Occipital lobe (tissue), 2 donors: ENCODE results near the gene STK16. TPM values are rescaled to one million over a fixed set of nuclear protein-coding genes. Genes with fewer than 3 reads are reported as not detected.
"Not testable (repeated sequence)": the region's sequence is repeated elsewhere in the genome, so short reads cannot be mapped to it uniquely, and the experiment has no call there.

ENCODE experiments used
- DNase-seq: peaks from one replicate; lab custom pipeline; 2025; lab: John Stamatoyannopoulos, UW
- total RNA-seq: library from RNA; depleted of rRNA; stranded (reverse); fragments of >200 nt; gene quantifications from one replicate; pipeline ENCODE4 v1.2.3, GENCODE V29; 2014

The STK16 gene
- total RNA-seq, 1 donor from 2014 or later: 15.4 TPM

DNA sequence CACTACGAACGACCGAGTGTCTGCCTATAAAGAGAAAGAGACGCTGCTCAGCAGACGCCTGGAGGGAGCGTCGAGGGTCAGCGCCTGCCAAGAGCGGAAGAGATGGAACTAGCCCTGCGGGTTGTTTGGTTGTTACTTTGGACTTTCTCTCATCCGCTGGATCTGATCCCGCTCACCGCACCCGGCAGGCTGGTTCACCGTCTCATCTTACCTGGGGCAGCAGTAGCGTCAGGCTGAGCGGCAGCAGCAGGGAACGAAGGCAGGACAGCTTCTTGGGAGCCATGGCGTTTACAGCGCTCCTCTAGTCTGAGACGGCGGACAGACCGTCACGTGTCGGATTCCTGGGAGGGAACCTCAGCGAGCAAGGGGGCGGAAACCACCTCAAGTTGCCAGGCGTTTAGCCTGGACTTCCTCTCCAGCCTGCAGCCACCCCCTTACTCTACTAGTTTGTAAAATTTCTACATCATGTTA lies 2.0 kb upstream of the STK16 start:
- DNase-seq: no peak

DNA sequence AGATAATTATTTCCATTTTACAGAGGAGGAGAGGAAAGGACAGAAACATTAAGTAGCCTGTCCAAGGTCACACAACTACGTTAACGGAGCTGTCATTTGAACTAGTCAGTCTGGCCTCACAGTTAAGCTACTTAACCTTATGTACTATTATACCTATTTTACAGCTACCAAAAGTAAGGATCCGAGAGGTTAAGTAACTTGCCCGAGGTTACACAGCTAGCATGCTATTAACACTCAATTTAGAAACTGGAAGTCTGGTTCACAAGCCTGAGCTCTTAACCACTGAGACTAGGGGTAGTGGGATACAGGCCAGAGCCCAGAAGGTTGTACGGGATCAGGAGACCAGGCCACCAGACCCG lies 511 bp upstream of the STK16 start:
- no peak for DNase-seq

DNA sequence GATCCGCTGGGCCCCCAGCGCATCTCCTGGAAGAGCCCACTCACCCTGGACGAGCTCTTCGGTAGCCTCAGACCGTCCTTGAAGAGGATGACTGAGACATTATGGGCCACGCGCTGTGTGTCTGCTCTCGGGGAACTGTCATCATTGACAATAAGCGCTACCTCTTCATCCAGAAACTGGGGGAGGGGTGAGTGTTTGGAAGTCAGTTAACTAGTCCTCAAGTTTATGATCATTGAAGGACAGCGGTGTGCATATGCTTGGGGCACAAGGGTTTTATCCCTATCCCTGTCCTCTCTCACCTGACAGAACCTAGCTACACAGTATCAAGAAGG lies 586 bp downstream of the STK16 start:
- no peak for DNase-seq

DNA sequence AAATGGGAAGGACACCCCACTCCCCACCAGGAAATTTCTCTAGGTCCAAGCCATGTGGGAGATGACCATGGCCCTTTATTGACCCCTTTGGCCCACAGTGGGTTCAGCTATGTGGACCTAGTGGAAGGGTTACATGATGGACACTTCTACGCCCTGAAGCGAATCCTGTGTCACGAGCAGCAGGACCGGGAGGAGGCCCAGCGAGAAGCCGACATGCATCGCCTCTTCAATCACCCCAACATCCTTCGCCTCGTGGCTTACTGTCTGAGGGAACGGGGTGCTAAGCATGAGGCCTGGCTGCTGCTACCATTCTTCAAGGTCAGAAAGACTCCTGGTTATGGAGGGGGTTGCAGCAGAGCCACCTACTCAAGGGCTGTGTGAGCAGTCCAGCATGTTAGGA lies 1.3 kb downstream of the STK16 start:
- no peak for DNase-seq

DNA sequence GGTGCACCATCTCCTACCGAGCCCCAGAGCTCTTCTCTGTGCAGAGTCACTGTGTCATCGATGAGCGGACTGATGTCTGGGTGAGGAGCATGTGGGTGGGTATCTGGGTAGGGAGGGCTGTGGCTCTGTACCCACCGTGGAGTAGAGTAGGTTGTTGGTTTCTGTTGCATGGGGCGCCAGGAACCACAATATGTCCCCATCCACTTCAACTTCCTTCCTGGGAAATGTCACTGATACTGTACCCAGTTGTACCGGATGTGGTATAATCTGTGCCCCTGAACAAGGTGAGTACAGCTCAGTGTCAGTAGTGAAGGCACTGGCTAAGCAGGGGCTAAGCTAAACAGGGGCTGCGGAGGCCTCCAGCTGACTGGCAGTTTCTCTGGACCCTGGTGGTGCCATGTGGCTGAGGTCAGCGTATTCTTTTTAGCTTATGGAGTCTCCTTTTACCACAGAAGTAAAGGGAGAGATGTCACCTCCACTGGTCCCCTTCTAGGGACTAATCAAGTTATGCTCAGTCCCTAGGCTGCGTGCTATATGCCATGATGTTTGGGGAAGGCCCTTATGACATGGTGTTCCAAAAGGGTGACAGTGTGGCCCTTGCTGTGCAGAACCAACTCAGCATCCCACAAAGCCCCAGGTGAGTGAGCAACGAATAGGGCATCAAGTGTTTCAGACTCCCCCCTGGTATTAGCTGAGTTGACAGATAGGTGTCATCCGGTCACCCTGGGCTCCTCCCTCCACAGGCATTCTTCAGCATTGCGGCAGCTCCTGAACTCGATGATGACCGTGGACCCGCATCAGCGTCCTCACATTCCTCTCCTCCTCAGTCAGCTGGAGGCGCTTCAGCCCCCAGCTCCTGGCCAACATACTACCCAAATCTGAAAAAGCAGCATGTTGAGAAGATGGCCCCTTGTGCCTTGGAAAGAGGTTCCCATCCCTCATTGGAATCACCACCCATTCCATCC lies 2.7 kb downstream of the STK16 start:
- DNase-seq: no peak

DNA sequence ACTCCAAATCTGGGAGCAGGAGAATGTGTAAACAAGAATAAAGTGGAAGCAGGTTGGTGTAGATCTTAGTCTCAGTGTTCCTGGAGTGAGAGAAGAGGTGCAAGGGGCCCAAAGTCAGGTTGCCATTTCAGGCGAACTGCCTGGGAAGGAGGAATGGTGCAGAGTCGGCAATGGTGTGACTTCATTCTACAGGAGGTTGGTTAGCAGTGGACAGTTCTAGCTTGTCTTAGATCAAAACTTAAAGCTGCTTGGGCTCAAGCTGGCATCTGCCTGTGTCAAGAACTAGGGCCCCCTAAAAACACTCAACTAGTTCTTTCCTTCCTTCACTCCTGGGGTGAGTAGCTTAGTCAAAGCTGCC lies 3.5 kb downstream of the STK16 start:
- no peak for DNase-seq

DNA sequence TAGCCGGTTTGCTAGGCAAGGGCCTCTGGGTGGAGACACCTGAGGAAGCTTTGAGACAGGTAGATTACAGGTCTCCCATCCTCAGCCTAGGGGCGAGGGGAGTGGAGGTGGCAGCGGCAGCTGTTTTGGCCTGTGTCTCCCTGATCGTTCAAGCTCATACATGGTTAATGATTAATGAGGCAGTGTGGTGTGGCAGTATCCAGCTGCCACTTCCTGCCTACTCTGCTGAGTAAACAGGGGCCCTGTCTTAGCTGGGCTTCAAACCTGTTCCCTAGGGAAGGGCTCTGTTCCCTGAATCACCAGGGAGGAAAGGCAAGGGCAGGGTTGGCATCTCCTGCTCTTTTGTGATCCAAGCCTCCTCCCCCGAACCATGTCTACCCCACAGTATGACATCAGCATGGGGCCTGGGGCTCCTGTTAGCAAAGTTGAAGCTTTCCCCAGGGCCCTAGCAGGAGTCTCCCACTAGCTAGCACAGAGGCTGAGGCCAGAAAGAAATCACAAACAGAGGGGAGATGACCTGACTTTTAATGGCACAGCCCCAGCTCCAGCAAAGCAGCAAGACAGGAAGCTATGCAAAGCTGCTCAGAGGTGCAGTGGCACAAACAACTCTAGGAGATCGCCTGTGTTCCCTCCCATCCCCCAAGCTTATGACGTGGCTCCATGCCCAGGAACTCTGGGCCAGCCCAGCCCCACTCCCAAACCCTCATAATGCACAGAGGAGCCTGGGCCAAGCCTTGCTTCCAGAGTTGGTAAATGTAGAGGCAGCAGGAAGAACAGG lies 4.1 kb downstream of the STK16 start:
- peak; percentile 37 for DNase-seq

DNA sequence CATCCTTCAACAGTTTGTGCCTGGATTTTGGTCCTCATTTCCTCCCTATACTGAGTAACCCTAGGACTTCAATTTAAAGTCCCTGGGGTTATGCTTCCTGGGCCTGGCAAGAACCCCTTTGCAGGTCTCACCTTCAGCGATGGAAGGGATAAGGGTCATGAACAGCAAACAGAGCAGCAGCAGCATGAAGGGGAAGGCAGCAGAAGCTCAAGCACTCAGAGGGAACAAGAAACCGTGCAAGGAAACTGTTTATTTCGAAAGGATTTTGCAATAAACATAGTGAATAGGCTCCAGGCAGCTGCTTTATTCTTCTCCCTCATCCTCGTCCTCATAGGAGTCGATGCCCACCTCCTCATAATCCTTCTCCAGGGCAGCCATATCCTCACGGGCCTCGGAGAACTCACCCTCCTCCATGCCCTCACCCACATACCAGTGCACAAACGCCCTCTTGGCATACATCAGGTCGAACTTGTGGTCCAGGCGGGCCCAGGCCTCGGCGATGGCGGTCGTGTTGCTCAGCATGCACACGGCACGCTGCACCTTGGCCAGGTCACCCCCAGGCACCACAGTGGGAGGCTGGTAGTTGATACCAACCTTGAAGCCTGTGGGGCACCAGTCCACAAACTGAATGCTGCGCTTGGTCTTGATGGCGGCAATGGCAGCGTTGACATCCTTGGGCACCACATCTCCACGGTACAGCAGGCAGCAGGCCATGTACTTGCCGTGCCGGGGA lies 4.9 kb downstream of the STK16 start:
- no peak for DNase-seq

DNA sequence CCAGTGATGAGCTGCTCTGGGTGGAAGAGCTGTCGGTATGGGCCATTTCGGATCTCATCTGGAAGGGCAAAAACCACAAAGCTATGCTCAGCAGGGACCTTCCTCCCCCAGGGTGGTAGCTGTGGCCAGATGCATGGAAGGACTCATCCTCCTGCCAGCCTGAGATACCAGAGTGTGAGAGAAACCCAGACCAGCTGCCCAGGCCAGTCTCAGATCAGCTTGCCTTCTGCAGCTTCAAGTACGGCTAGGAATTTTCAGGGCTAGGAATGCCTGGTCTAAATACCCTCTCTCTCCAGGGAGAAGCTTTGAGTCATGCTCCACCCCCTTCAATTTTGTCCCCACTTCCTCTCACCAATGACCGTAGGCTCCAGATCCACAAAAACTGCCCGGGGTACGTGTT lies 6.4 kb downstream of the STK16 start:
- DNase-seq: no peak

DNA sequence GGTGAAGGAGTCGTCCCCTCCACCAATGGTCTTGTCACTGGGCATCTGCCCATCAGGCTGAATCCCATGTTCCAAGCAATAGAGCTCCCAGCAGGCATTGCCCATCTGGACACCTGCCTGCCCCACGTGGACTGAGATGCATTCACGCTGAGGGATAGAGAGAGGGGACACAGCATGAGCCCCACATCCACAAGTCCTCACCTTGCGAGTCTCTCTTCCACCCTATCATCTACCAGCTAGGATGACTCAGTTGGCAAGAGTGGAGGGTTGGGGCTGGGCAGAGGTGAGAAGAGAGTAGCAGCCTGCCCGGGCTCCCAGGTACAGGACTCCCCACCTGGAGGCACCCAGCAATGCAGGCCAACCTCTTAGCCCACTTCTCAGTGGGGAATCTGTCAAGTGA lies 6.8 kb downstream of the STK16 start:
- DNase-seq: no peak

DNA sequence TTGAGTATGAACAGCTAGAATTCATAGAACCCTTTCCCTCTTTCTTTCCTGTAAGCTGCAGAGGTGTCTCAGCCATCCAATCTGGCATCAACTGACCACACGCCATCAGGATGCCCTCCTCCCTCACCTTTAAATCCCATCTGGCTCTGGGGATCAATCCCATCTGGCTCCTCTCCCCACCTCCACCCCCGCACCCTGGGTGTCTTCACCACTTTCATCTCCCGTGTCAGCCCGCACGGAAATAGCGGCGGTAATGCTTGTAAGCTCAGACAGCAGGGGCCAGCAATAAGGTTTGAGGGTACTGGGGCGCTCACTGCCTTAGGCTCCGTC lies 7.3 kb downstream of the STK16 start:
- no peak for DNase-seq

DNA sequence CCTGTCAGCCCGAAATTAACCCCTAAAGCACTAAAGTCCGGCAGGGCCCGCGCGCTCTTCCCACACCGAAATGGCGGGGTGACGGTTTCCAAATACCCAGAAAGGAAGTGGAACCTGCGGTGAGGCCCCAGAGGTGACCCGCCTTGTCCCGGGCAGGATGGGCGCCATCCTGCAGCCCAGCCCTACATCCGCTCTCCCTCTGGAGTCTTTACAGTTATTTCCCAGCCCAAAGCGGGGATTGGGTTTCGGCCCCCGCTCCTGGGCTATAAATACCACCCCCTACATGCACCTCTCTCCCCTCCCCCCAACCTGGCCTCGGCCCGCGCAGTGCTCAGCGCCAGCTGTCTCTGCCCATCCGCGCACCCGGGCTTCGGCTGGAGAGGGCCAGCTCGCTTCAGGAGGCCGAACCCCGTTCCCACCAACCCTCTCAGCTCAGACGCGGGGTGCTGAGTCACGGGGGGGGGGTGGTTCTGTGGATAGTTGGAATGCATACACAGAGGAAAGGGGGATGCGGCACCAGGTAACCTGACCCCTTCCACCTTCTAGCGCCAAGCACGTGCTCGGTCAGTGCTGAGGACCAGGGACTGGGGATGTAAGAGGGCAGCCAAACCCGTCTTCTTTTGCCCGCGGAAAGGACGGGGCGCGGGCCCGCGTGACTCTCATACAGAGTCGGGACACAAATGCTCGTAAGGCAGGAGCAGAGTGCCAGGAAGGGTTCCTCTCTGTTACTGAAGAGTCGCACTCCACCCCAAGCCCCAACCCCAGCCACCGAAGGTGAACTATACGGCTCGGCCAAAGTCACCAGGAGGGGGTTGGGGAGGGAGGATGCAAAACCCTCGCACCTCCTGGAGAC lies 7.8 kb downstream of the STK16 start, which contains the start of gene TUBA4B:
Gene TUBA4B (plus strand): TSS at position 344 of the 853 bp plus-strand sequence. CDS start 165 bp downstream, at position 509.
- no peak for DNase-seq

DNA sequence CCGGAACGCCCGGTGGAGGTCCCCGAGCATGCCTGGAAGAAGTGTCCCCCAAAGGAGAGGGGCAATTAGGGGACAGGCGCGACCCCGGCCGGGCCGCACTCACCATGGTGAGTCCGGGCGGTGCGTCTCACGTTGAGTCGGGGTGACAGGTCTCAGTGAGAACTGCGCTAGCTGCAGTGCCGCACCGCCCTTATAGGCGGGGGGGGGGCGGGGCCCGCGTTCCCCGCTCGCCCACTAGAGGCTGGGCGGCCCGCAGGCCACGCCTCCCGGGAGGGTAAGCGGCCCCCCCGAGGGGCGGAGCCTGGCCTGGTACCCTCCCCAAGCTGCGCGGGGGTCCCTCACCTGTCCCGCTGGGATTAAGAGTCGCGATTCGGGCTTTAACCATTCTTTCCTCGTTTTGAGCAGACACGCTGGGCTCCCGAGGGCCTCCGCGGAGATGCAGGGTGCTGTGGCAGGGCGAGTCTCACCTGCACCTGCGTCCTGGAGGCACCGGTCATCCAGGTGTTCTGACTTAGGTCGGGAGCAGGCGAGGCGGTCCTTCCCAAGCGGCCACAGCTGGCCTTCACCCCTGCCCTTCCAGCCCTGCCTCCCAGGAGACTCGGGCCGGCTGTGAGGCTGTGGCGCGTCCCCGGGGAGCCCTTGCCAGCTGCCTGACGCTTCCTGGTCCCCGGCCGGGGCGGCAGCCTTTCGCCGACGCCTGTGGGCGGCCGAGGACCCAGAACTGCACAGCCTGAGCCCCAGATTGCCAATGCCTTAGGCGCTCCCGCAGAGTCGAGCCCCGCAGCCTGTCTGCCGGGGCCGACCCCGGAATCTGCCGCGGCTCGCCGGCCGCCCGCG lies 8.7 kb downstream of the STK16 start, which contains the start of gene TUBA4A:
Gene TUBA4A (minus strand): TSS at position 166 of the 837 bp plus-strand sequence. CDS start 60 bp downstream, at position 106.
- DNase-seq: peak; percentile 87

DNA sequence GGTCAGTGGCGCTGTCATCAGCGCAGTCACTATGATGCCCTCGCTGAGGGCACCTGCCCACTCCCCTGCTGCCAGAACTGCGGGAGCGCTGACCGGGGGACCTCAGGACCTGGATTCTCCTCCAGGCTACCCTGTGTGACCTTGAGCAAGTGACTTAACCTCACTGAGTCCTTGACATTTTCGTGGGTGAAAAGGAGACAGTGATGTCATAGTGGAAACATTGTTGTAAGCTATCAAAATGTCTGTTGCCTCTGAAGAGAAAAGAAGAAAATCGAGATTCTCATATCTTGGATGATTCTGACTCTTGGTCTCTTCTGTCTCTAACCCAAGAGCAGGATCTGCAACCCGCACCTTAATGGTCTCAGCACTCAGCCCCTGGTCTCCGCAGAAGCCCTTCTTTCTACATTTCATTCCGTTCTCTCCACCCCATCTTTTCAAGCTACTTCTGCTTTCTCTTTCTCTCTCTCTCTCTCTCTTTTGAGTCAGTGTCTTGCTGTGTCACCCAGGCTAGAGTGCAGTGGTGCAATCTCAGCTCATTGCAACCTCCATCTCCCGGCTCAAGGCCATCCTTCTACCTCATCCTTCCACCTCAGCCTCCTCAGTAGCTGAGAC lies 9.4 kb downstream of the STK16 start:
- no peak for DNase-seq

DNA sequence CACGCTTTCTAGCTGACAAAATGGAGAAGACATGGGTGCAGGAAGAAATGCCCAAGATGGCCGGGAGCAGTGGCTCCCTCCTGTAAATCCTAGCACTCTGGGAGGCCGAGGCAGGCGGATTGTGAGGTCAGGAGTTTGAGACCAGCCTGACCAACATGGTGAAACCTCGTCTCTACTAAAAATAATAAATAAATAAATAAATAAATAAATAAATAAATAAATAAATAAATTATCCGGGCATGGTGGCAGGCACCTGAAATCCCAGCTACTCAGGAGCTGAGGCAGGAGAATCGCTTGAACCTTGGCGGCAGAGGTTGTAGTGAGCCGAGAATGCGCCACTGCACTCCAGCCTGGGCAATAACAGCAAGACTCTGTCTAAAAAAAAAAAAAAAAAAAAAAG lies 13.7 kb downstream of the STK16 start:
- not testable (repeated sequence) for DNase-seq

DNA sequence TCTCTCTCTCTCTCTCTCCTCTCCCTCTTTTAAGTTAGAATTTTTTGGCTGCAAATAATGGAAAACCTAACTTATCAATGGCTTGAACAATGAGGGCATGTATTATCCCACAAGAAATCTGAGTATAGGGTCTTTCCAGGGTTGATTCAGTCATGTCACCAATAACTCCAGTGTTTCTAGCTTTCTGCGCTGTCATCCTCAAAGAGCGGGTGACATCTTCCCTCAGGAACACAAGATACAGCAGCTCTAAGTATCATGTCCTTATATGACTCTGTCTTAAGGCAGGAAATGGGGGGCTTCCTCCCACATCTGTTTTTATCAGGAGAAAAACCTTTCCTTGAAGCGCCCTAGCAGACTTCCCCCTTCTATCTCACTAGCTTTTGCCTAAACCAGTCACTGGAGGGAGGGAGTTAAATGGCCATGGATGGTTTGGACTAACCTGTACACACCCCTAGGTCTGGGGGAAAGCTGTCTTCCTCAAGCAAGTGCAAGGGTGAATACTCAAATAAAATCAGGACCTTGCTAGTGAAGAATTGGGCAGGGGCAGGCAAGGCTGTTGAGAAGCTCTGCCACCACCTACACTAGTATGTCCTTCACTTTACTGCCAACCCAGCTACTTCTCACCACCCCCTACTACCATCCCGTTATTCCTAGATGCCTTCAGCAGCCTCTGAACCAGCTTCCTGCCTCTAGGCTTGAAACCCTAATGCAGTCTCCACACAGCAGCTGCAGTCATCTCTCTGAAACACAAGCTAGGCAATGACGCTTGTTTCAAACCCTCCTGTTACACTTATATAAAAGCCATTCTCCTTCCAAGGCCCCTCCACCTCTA lies 16.0 kb downstream of the STK16 start:
- no peak for DNase-seq

DNA sequence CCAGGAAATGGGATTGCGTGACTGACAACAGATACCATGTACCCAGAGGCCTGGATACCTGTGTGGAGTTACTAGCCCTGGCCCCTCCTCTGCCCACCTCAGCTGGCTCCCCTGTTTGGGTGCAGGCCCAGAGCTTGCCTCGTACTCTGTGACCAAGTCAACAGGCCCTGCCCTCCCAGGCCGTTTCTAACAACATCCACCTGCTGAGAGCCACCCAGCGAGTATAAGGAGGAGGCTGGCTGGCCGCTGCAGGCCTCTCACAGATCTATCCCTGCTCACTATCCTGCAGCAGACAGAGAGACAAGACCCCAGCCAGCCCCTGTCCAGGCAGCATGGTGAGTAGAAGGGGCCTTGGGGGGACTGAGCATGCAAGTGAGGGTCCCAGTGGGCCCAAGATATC lies 21.0 kb downstream of the STK16 start:
- DNase-seq: no peak

DNA sequence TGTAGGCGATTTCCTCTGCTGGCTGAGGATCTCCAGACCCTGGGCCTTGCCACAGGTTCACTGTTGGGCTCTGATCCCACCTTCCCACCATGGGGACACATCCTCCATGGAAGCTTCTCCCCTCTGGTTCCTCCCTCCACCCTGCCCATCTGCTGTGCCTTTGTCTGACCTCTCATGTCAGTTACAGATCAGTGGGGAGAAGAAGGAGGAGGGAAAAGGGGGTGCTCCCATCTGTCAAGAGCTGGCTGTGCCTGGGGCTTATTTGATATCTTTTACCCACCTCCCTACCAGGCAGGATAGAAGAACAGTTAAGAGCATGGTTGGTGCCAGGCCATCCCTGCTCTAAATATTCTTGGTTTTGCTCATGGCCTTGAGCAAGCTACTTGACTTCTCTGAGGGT lies 21.6 kb downstream of the STK16 start:
- DNase-seq: no peak

DNA sequence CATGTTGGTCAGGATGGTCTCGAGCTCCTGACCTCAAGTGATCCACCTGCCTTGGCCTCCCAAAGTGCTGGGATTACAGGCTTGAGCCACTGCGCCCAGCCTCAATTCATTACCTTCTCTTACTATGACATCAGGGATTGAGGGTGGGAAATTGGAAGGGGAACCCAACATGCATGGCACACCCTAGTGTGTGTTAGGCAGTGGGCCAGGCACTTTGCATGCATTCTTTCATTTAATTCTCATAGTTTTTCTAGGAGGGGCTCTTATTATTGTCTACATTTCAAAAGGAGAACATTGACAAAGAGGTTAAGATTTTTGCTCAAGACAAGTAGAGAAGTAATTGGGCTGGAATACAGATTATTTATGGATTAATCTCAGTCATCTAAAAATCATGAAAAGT lies 23.0 kb downstream of the STK16 start:
- DNase-seq: no peak
